8988T (cell line): ENCODE measurements around the gene MTMR12.
"Not testable (repeated sequence)": the region's sequence is repeated elsewhere in the genome, so short reads cannot be mapped to it uniquely, and the experiment has no call there.

Source experiments
- DNase-seq: peaks from one replicate; pipeline ENCODE4 v3.0.0; 2011

MTMR12 gene

GRCh38 chr5:32297181-32298058 is 15.3 kb downstream of the MTMR12 start:
- DNase-seq = no peak

- DNase-seq = not testable (repeated sequence)
Observed at GRCh38 chr5:32295966-32296772, 16.6 kb downstream of the MTMR12 start.

- DNase-seq = no peak
Observed at GRCh38 chr5:32291591-32291990, 21.1 kb downstream of the MTMR12 start.

DNA sequence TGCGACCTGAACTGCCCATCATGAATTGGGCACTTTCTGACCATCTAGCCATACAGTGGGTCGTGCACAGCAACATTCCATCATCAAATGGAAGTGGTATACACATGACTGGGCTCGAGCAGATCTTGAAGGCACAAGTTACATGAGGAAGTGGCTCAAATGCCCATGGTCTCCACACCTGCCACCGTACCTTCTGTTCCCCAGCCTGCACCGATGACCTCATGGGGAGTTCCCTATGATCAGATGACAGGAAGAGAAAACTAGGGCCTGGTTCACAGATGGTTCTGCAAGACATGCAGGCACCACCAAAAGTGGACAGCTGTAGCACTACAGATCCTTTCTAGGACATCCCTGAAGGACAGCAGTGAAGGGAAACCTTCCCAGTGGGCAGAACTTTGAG is 21.8 kb downstream of the MTMR12 start:
- no peak for DNase-seq

GRCh38 chr5:32290501-32290900 is 22.2 kb downstream of the MTMR12 start:
- not testable (repeated sequence) for DNase-seq

GRCh38 chr5:32289986-32290385 is 22.8 kb downstream of the MTMR12 start:
- not testable (repeated sequence) for DNase-seq

GRCh38 chr5:32288135-32288534 is 24.6 kb downstream of the MTMR12 start:
- DNase-seq = not testable (repeated sequence)

DNA sequence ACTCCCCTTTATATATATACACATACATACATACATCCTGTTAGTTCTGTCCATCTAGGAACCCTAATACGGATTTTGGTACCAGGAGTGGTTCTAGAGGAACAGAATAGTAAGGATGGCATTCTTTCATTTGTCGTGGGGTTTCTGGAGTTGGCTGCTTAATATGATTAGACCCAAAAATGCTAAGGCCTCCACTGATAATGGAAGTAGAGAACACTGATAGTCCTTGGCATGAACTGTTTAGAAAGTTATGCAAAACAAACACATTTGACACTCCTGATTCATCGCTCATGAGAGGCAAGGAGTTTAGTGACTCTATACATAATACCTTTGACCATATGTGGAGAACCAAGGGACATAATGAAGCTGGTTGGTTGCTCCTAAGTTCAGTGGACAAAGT is 25.2 kb downstream of the MTMR12 start:
- not testable (repeated sequence) for DNase-seq

DNA sequence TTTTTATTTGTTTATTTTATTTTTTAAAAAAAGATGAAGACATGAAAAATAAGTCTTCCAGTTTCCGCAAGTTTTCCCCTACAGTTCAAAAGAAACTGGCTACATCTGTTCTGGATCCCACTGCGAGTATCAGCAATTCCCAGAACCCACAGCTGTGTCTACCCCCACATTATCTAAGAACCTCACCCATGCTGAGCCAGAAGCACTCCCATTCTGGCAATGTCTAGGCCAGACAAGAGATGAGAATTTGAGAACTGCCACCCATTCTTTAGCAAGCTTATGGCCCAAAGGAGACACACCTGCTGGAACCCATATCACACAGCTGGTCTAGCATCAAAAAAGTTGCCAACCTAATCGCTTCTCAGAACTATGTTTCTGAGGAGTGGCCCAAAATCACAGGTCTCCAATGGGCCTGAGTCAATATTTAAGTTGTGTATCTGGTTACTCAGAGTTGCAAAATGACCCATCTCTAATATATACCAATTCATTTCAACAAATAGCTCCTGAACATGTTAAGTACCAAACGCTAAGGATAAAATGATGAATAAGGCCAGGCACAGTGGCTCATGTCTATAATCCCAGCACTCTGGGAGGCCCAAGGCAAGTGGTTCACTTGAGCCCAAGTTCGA is 27.1 kb downstream of the MTMR12 start:
- DNase-seq = no peak

- DNase-seq = no peak
Observed at GRCh38 chr5:32283539-32284377, 29.0 kb downstream of the MTMR12 start.

DNA sequence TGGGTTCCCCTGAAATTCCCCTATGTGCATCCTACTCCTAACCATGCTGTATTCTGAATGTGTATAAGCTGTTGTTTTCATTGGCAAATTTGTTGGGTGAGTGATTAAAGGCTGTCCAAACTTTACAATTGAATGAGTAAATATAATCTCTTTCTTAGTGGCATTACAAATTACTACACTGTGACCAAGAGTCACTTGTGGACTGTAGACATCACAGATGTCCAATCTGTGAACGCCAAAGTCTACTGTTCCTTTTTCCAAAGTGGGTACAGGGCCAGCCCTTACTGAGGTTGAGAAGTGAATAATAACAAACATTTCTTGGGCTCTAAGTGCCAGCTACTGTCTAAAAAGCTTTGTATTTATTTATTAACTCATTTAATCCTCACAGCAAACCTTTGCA is 29.7 kb downstream of the MTMR12 start:
- DNase-seq = no peak

- no peak for DNase-seq
Observed at GRCh38 chr5:32282633-32283032, 30.1 kb downstream of the MTMR12 start.

DNA sequence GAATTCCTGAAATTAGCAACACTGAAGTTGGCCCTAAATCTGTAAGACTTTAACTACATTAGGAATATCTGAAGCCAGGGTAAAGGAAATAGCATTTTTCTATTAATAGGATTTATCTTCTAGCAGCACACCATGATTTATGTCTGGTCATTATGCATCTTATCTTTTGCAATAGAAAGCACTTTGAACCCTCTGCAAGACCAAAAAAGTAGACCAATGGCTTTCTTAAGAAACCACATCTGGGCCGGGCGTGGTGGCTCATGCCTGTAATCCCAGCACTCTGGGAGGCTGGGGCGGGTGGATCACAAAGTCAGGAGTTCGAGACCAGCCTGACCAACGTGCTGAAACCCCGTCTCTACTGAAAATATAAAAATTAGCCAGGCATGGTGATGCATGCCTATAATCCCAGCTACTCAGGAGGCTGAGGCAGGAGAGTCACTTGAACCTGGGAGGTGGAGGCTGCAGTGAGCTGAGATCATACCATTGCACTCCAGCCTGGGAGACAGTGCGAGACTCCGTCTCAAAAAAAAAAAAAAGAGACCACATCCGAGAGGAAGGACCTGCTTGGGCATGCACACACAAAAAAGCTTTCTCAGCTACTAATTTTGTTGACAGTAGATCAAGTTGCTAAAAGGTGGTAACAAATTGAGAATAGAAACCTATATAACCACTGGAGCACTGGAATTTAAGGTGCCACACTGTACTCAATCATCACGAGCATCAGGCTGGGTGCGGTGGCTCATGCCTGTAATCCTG is 31.2 kb downstream of the MTMR12 start:
- DNase-seq = not testable (repeated sequence)

DNA sequence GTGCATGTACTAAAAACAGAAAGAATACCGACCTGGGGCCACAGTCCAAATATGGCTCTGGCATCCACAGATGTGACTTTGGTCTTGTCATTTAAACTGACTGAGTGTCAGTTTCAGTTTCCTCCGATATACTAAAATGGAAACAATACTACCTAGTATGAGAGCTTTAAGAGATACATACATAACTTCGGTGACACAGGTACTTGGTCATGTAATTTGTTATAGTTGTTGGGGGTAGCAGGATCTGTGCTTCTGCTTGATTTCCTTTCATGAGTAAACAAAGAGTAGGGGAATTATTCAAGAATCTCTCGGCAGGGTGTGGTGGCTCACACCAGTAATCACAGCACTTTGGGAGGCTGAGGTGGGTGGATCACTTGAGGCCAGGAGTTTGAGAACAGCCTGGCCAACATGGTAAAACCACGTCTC is 32.1 kb downstream of the MTMR12 start:
- DNase-seq = no peak

GRCh38 chr5:32279786-32280185 is 33.0 kb downstream of the MTMR12 start:
- no peak for DNase-seq

DNA sequence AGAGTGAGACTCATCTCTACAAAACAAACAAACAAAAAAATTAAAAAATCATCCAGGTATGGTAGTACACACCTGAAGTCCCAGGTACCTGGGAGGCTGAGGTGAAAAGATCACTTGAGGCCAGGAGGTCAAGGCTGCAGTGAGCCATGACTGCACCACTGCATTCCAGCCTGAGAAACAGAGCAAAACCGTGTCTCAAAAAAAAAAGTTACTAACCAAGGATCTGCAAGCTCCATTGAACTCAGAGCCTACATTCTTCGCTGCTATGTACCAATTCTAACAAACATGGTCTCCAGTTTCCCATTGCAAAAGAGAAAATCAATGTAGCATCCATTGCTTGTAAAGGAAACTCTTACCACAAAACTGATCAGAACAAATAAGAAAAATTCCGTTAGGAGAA is 33.5 kb downstream of the MTMR12 start:
- DNase-seq = no peak

- DNase-seq = no peak
Observed at GRCh38 chr5:32278406-32278805, 34.3 kb downstream of the MTMR12 start.

- no peak for DNase-seq
Observed at GRCh38 chr5:32277798-32278197, 34.9 kb downstream of the MTMR12 start.

DNA sequence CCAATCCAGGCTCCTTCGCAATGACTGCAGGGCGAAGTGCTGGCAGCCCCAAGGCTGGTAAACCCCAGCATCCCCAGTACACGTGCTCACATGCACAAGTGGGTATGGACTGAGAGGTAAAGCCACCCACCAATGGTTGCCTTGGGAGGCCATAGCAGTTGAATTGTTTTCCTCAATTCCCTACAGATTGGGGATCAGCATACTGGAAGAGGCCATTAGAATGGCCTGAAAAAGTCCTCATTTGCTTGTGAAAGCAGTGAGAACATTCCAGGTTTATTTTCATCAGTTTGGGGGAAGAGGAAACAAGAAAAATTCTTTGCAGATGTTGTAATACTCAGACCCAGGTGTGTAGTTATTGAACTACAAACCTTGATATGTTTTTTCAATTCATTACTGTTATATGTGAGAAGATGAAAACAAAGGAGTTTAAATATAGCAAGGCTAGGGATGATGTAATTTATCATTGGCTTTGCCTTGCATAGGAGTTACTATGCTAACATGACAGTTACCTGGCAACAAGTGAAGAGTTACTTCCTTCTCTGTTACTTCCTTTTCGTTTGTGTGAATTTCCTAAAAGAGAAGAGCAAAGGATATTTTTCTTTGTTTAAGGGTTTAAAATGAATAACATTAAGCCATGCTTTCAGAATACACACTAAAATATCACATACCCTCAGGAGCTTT is 36.4 kb downstream of the MTMR12 start:
- DNase-seq = no peak

DNA sequence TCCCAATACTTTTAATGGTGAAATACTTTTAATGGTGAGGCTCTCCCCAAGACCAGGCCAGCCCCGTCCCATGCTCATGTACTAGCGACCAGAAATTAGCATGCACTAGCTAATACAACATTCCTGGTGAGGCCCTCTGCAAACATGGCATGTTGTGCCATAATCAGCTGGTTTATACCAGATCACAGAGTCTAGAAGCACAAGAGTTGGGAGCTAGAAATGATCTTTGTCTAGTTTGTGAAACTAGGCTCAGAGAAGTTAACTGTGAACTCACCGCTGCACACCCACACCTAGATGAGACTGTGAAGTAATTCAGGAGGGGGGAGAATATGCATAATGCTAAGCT is 37.4 kb downstream of the MTMR12 start:
- DNase-seq = no peak
